ENCODE measurements around the gene BTG4.

Gene BTG4

GRCh38 chr11:111512296-111513239 lies at the start of gene BTG4:
Gene BTG4 (minus strand): TSS chr11:111512386. CDS start chr11:111498776, 13,610 bp downstream.
- H3K9ac ChIP-seq (ENCODE audit: low read length in 2 of 2): no peak within 1 kb of the TSS
- H3K4me3 ChIP-seq (ENCODE audit: low read length in 2 of 2): peak within 1 kb of the TSS; percentile 40 to 62
- H3K27ac ChIP-seq (ENCODE audit: low read length): no peak within 1 kb of the TSS
- peaks cover 21 to 24% of the 10 kb centered on the region in 2 donors for H3K27me3 ChIP-seq (ENCODE audit: control insufficient read depth in 1 of 2, insufficient read depth in 2 of 2, low read length in 2 of 2)
- H3K4me1 ChIP-seq (ENCODE audit: control insufficient read depth, insufficient read depth, low read length): peaks cover 7% of the 10 kb centered on the region
- H3K9me3 ChIP-seq (ENCODE audit: control insufficient read depth in 2 of 2, low read length in 2 of 2): no peaks in the 10 kb centered on the region
- no peaks in the 10 kb centered on the region for H3K36me3 ChIP-seq (ENCODE audit: control insufficient read depth in 2 of 2, insufficient read depth in 2 of 2, low read length in 2 of 2)

- Histone ChIP-seq H3K9me3 (ENCODE audit: control insufficient read depth in 2 of 2, low read length in 2 of 2) (no peaks in the 10 kb centered on the region), H3K4me1 (ENCODE audit: control insufficient read depth, insufficient read depth, low read length) (peaks cover 8% of the 10 kb centered on the region), H3K27ac (ENCODE audit: low read length) (no peak overlapping the region), H3K27me3 (ENCODE audit: control insufficient read depth in 1 of 2, insufficient read depth in 2 of 2, low read length in 2 of 2) (no peaks in the 10 kb centered on the region), H3K9ac (ENCODE audit: low read length in 2 of 2) (no peak overlapping the region), H3K36me3 (ENCODE audit: control insufficient read depth in 2 of 2, insufficient read depth in 2 of 2, low read length in 2 of 2) (peaks cover 7 to 18% of the 10 kb centered on the region in 2 donors), H3K4me3 (ENCODE audit: low read length in 2 of 2) (no peak overlapping the region)
These were observed 49.7 kb upstream of the BTG4 start for GRCh38 chr11:111561791-111562325.

- peaks cover 8% of the 10 kb centered on the region for H3K4me1 ChIP-seq (ENCODE audit: control insufficient read depth, insufficient read depth, low read length)
- peaks cover 7 to 18% of the 10 kb centered on the region in 2 donors for H3K36me3 ChIP-seq (ENCODE audit: control insufficient read depth in 2 of 2, insufficient read depth in 2 of 2, low read length in 2 of 2)
- H3K27me3 ChIP-seq (ENCODE audit: control insufficient read depth in 1 of 2, insufficient read depth in 2 of 2, low read length in 2 of 2): no peaks in the 10 kb centered on the region
- H3K27ac ChIP-seq (ENCODE audit: low read length): no peak overlapping the region
- no peaks in the 10 kb centered on the region for H3K9me3 ChIP-seq (ENCODE audit: control insufficient read depth in 2 of 2, low read length in 2 of 2)
- no peak overlapping the region for H3K4me3 ChIP-seq (ENCODE audit: low read length in 2 of 2)
- H3K9ac ChIP-seq (ENCODE audit: low read length in 2 of 2): no peak overlapping the region
These were observed 49.1 kb upstream of the BTG4 start for GRCh38 chr11:111561306-111561705.

- H3K9ac ChIP-seq (ENCODE audit: low read length in 2 of 2): no peak overlapping the region
- no peaks in the 10 kb centered on the region for H3K9me3 ChIP-seq (ENCODE audit: control insufficient read depth in 2 of 2, low read length in 2 of 2)
- peaks cover 7 to 23% of the 10 kb centered on the region in 2 donors for H3K36me3 ChIP-seq (ENCODE audit: control insufficient read depth in 2 of 2, insufficient read depth in 2 of 2, low read length in 2 of 2)
- no peak overlapping the region for H3K27ac ChIP-seq (ENCODE audit: low read length)
- H3K4me3 ChIP-seq (ENCODE audit: low read length in 2 of 2): no peak overlapping the region
- H3K27me3 ChIP-seq (ENCODE audit: control insufficient read depth in 1 of 2, insufficient read depth in 2 of 2, low read length in 2 of 2): no peaks in the 10 kb centered on the region
- H3K4me1 ChIP-seq (ENCODE audit: control insufficient read depth, insufficient read depth, low read length): peaks cover 8% of the 10 kb centered on the region
These were observed 48.6 kb upstream of the BTG4 start for GRCh38 chr11:111560800-111561199.

GRCh38 chr11:111559800-111560464 lies 47.7 kb upstream of the BTG4 start:
- H3K27ac ChIP-seq (ENCODE audit: low read length): peak overlapping the region; percentile 49
- H3K36me3 ChIP-seq (ENCODE audit: control insufficient read depth in 2 of 2, insufficient read depth in 2 of 2, low read length in 2 of 2): peaks cover 7 to 24% of the 10 kb centered on the region in 2 donors
- no peaks in the 10 kb centered on the region for H3K27me3 ChIP-seq (ENCODE audit: control insufficient read depth in 1 of 2, insufficient read depth in 2 of 2, low read length in 2 of 2)
- H3K9ac ChIP-seq (ENCODE audit: low read length in 2 of 2): no peak overlapping the region
- no peak overlapping the region for H3K4me3 ChIP-seq (ENCODE audit: low read length in 2 of 2)
- H3K4me1 ChIP-seq (ENCODE audit: control insufficient read depth, insufficient read depth, low read length): peaks cover 8% of the 10 kb centered on the region
- no peaks in the 10 kb centered on the region for H3K9me3 ChIP-seq (ENCODE audit: control insufficient read depth in 2 of 2, low read length in 2 of 2)

- Histone ChIP-seq H3K4me1 (ENCODE audit: control insufficient read depth, insufficient read depth, low read length) (peaks cover 8% of the 10 kb centered on the region), H3K27me3 (ENCODE audit: control insufficient read depth in 1 of 2, insufficient read depth in 2 of 2, low read length in 2 of 2) (no peaks in the 10 kb centered on the region), H3K27ac (ENCODE audit: low read length) (peak overlapping the region; percentile 41)
These were observed 45.4 kb upstream of the BTG4 start for GRCh38 chr11:111557425-111558111.

GRCh38 chr11:111555255-111555654 lies 43.1 kb upstream of the BTG4 start:
- H3K27ac ChIP-seq (ENCODE audit: low read length): no peak overlapping the region
- H3K9me3 ChIP-seq (ENCODE audit: control insufficient read depth in 2 of 2, low read length in 2 of 2): no peaks in the 10 kb centered on the region
- H3K27me3 ChIP-seq (ENCODE audit: control insufficient read depth in 1 of 2, insufficient read depth in 2 of 2, low read length in 2 of 2): no peaks in the 10 kb centered on the region
- H3K4me1 ChIP-seq (ENCODE audit: control insufficient read depth, insufficient read depth, low read length): peaks cover 8% of the 10 kb centered on the region
- H3K36me3 ChIP-seq (ENCODE audit: control insufficient read depth in 2 of 2, insufficient read depth in 2 of 2, low read length in 2 of 2): peaks cover 7 to 15% of the 10 kb centered on the region in 2 donors
- no peak overlapping the region for H3K9ac ChIP-seq (ENCODE audit: low read length in 2 of 2)
- no peak overlapping the region for H3K4me3 ChIP-seq (ENCODE audit: low read length in 2 of 2)

More at GRCh38 chr11:111557425-111558111, 45.4 kb upstream of the BTG4 start:
- Histone ChIP-seq H3K36me3 (ENCODE audit: control insufficient read depth in 2 of 2, insufficient read depth in 2 of 2, low read length in 2 of 2) (peaks cover 7 to 20% of the 10 kb centered on the region in 2 donors), H3K4me3 (ENCODE audit: low read length in 2 of 2) (peak overlapping the region in 1 of 2 donors; percentile 10), H3K9me3 (ENCODE audit: control insufficient read depth in 2 of 2, low read length in 2 of 2) (no peaks in the 10 kb centered on the region), H3K9ac (ENCODE audit: low read length in 2 of 2) (peak overlapping the region in 1 of 2 donors; percentile 46)

- Histone ChIP-seq H3K9ac (ENCODE audit: low read length in 2 of 2) (no peak overlapping the region), H3K27ac (ENCODE audit: low read length) (no peak overlapping the region), H3K4me1 (ENCODE audit: control insufficient read depth, insufficient read depth, low read length) (peaks cover 8% of the 10 kb centered on the region), H3K36me3 (ENCODE audit: control insufficient read depth in 2 of 2, insufficient read depth in 2 of 2, low read length in 2 of 2) (peaks cover 4 to 15% of the 10 kb centered on the region in 2 donors), H3K27me3 (ENCODE audit: control insufficient read depth in 1 of 2, insufficient read depth in 2 of 2, low read length in 2 of 2) (no peaks in the 10 kb centered on the region), H3K4me3 (ENCODE audit: low read length in 2 of 2) (no peak overlapping the region), H3K9me3 (ENCODE audit: control insufficient read depth in 2 of 2, low read length in 2 of 2) (no peaks in the 10 kb centered on the region)
These were observed 42.3 kb upstream of the BTG4 start for GRCh38 chr11:111554532-111554931.

GRCh38 chr11:111550258-111550657 lies 38.1 kb upstream of the BTG4 start:
- Histone ChIP-seq H3K36me3 (ENCODE audit: control insufficient read depth in 2 of 2, insufficient read depth in 2 of 2, low read length in 2 of 2) (peaks cover 16 to 38% of the 10 kb centered on the region in 2 donors), H3K27ac (ENCODE audit: low read length) (no peak overlapping the region), H3K27me3 (ENCODE audit: control insufficient read depth in 1 of 2, insufficient read depth in 2 of 2, low read length in 2 of 2) (no peaks in the 10 kb centered on the region), H3K4me1 (ENCODE audit: control insufficient read depth, insufficient read depth, low read length) (no peaks in the 10 kb centered on the region), H3K4me3 (ENCODE audit: low read length in 2 of 2) (no peak overlapping the region), H3K9me3 (ENCODE audit: control insufficient read depth in 2 of 2, low read length in 2 of 2) (no peaks in the 10 kb centered on the region), H3K9ac (ENCODE audit: low read length in 2 of 2) (no peak overlapping the region)

GRCh38 chr11:111549869-111550203 lies 37.6 kb upstream of the BTG4 start:
- no peaks in the 10 kb centered on the region for H3K9me3 ChIP-seq (ENCODE audit: control insufficient read depth in 2 of 2, low read length in 2 of 2)
- H3K36me3 ChIP-seq (ENCODE audit: control insufficient read depth in 2 of 2, insufficient read depth in 2 of 2, low read length in 2 of 2): peaks cover 19 to 41% of the 10 kb centered on the region in 2 donors
- H3K27ac ChIP-seq (ENCODE audit: low read length): no peak overlapping the region
- H3K27me3 ChIP-seq (ENCODE audit: control insufficient read depth in 1 of 2, insufficient read depth in 2 of 2, low read length in 2 of 2): no peaks in the 10 kb centered on the region
- no peaks in the 10 kb centered on the region for H3K4me1 ChIP-seq (ENCODE audit: control insufficient read depth, insufficient read depth, low read length)
- no peak overlapping the region for H3K9ac ChIP-seq (ENCODE audit: low read length in 2 of 2)
- no peak overlapping the region for H3K4me3 ChIP-seq (ENCODE audit: low read length in 2 of 2)
